NK-92 (cell line): ENCODE data around the gene WDR49.
"Not testable (repeated sequence)": the region's sequence is repeated elsewhere in the genome, so short reads cannot be mapped to it uniquely, and the experiment has no call there.

Experiments
- DNase-seq: peaks from one replicate; lab custom pipeline; 2025; ENCODE audit not compliant: unreplicated experiment; lab: John Stamatoyannopoulos, UW

Gene WDR49

GRCh38 chr3:167615030-167615429, 38.7 kb downstream of the WDR49 start:
- DNase-seq: no peak

GRCh38 chr3:167614196-167614595, 39.5 kb downstream of the WDR49 start:
- DNase-seq: not testable (repeated sequence)

- no peak for DNase-seq
These were observed 42.0 kb downstream of the WDR49 start for GRCh38 chr3:167611718-167612117.

GRCh38 chr3:167609156-167609555, 44.6 kb downstream of the WDR49 start:
- DNase-seq: no peak

- no peak for DNase-seq
These were observed 46.9 kb downstream of the WDR49 start for GRCh38 chr3:167606836-167607235.

GRCh38 chr3:167605871-167606270, 47.9 kb downstream of the WDR49 start:
- no peak for DNase-seq

GRCh38 chr3:167602041-167602440, 51.7 kb downstream of the WDR49 start:
- no peak for DNase-seq

- DNase-seq: no peak
These were observed 66.1 kb downstream of the WDR49 start for GRCh38 chr3:167587651-167588050.

- no peak for DNase-seq
These were observed 78.6 kb downstream of the WDR49 start for GRCh38 chr3:167575000-167575600.

- DNase-seq: no peak
These were observed 80.8 kb downstream of the WDR49 start for GRCh38 chr3:167572991-167573390.

- no peak for DNase-seq
These were observed 85.1 kb downstream of the WDR49 start for GRCh38 chr3:167568634-167569033.

- DNase-seq: no peak
These were observed 88.3 kb downstream of the WDR49 start for GRCh38 chr3:167565489-167565888.

- DNase-seq: no peak
These were observed 89.1 kb downstream of the WDR49 start for GRCh38 chr3:167564612-167565011.

- DNase-seq: no peak
These were observed 93.8 kb downstream of the WDR49 start for GRCh38 chr3:167559924-167560323.

GRCh38 chr3:167554898-167555297, 98.8 kb downstream of the WDR49 start:
- no peak for DNase-seq

- DNase-seq: no peak
These were observed 115.7 kb downstream of the WDR49 start for GRCh38 chr3:167538081-167538480.

GRCh38 chr3:167521006-167521355, 132.8 kb downstream of the WDR49 start:
- no peak for DNase-seq

GRCh38 chr3:167520266-167521005, 133.3 kb downstream of the WDR49 start:
- DNase-seq: no peak

GRCh38 chr3:167507954-167508353, 145.8 kb downstream of the WDR49 start:
- no peak for DNase-seq

- no peak for DNase-seq
These were observed 151.3 kb downstream of the WDR49 start for GRCh38 chr3:167502401-167502800.

GRCh38 chr3:167501941-167502340, 151.8 kb downstream of the WDR49 start:
- no peak for DNase-seq

GRCh38 chr3:167497903-167498302, 155.8 kb downstream of the WDR49 start:
- DNase-seq: no peak

GRCh38 chr3:167493244-167493643, 160.5 kb downstream of the WDR49 start:
- no peak for DNase-seq
